Hepatocyte (in vitro differentiated cells): ENCODE measurements around the gene RPTOR.

ENCODE experiments used
- CTCF ChIP-seq: fragments of 200-600 bp; sonication (generic); IDR thresholded peaks from 2 replicates; pipeline ENCODE4 v1.5.1; 2016; ENCODE audit warnings: antibody characterized with exemption, mild to moderate bottlenecking; ENCODE audit not compliant: poor library complexity
- EZH2 ChIP-seq: fragments of 200-600 bp; sonication (generic); IDR thresholded peaks from 2 replicates; pipeline ENCODE4 v1.6.1; 2016; ENCODE audit warnings: antibody characterized with exemption, mild to moderate bottlenecking, borderline replicate concordance

DNA sequence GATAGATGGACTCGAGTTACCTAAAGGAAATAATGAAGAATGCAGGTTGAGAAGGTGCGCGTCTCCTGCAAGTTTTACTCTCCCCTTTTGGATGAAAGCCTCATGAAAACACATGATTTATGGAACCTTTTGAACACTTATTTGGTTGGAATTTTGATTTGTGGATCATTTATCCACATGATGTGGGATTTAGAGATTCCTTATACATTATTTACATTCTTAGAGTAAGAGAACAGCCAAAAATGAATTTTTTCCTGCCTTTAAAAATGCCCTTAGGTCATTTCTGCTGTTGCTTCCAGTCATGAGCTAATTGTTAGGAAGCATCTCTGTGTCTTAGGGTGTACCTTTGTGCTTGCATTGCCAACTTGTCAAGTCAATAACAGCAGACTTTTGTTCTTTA, 99.9 kb downstream of the RPTOR start:
- no peak for TF ChIP-seq CTCF
- no peak for TF ChIP-seq EZH2
